CD4-positive, alpha-beta T cell treated with Interleukin-6 at 100 ng/mL for 8 hours (primary cell): ENCODE results near the gene NT5C.

Experiments used
- DNase-seq: peaks from one replicate; pipeline ENCODE4 v3.0.0-alpha.2; 2020; ENCODE audit warnings: mixed read lengths, low spot score

The NT5C gene

GRCh38 chr17:75091855-75092327 is 39.7 kb downstream of the NT5C start:
- no peak for DNase-seq

GRCh38 chr17:75090871-75091854 is 40.4 kb downstream of the NT5C start:
- DNase-seq, result no peak

- no peak for DNase-seq
These were observed 42.8 kb downstream of the NT5C start for GRCh38 chr17:75088465-75089417.

- peak; percentile 56 for DNase-seq
These were observed 43.7 kb downstream of the NT5C start, which contains the start of gene SLC16A5 for GRCh38 chr17:75087558-75088453. Gene SLC16A5, plus strand, starts transcription at chr17:75087954. Its CDS starts 5,683 bp downstream, at chr17:75093637.

- no peak for DNase-seq
These were observed 44.4 kb downstream of the NT5C start for GRCh38 chr17:75087182-75087557.

- no peak for DNase-seq
These were observed 44.9 kb downstream of the NT5C start for GRCh38 chr17:75086496-75087181.

GRCh38 chr17:75084039-75084660 is 47.4 kb downstream of the NT5C start:
- DNase-seq, result peak; percentile 49

GRCh38 chr17:75082683-75083082 is 48.9 kb downstream of the NT5C start:
- DNase-seq, result no peak

- DNase-seq, result no peak
These were observed 49.7 kb downstream of the NT5C start for GRCh38 chr17:75081611-75082540.
